Stimulated activated naive CD4-positive, alpha-beta T cell treated with Interleukin-2 at 50 U/mL for 16 hours (primary cell): ENCODE data around the gene MEGF8.

ENCODE experiments used
- DNase-seq: peaks from one replicate; lab custom pipeline; 2025; lab: John Stamatoyannopoulos, UW

The MEGF8 gene

GRCh38 chr19:42306646-42307045 lies 18.8 kb upstream of the MEGF8 start:
- DNase-seq, result no peak

- DNase-seq, result no peak
Measured at GRCh38 chr19:42309686-42310085, 15.7 kb upstream of the MEGF8 start.

- no peak for DNase-seq
Measured at GRCh38 chr19:42311657-42312056, 13.8 kb upstream of the MEGF8 start.

- DNase-seq, result no peak
Measured at GRCh38 chr19:42312370-42312769, 13.1 kb upstream of the MEGF8 start.

GRCh38 chr19:42313096-42313839 lies 12.2 kb upstream of the MEGF8 start, which contains the start of gene TMEM145:
TSS of gene TMEM145 (plus strand) at chr19:42313309. CDS start at chr19:42313377, 68 bp downstream.
- DNase-seq, result peak; percentile 22

- no peak for DNase-seq
Measured at GRCh38 chr19:42313840-42314755, 11.3 kb upstream of the MEGF8 start.

- no peak for DNase-seq
Measured at GRCh38 chr19:42315024-42315423, 10.4 kb upstream of the MEGF8 start.

GRCh38 chr19:42316223-42317211 lies 8.9 kb upstream of the MEGF8 start:
- DNase-seq, result no peak

- DNase-seq, result no peak
Measured at GRCh38 chr19:42317535-42317934, 7.9 kb upstream of the MEGF8 start.

GRCh38 chr19:42322305-42322704 lies 3.1 kb upstream of the MEGF8 start:
- no peak for DNase-seq

GRCh38 chr19:42323473-42323851 lies 2.0 kb upstream of the MEGF8 start:
- DNase-seq, result no peak

- DNase-seq, result peak; percentile 13
Measured at GRCh38 chr19:42323852-42324654, 1.4 kb upstream of the MEGF8 start.

- peak; percentile 5 for DNase-seq
Measured at GRCh38 chr19:42324655-42325307, 654 bp upstream of the MEGF8 start.

- DNase-seq, result no peak
Measured at GRCh38 chr19:42325896-42326771, 699 bp downstream of the MEGF8 start.

GRCh38 chr19:42326969-42327368 lies 1.5 kb downstream of the MEGF8 start:
- DNase-seq, result no peak

GRCh38 chr19:42327381-42327780 lies 1.9 kb downstream of the MEGF8 start:
- DNase-seq, result no peak

- DNase-seq, result no peak
Measured at GRCh38 chr19:42328106-42328505, 2.7 kb downstream of the MEGF8 start.

- DNase-seq, result no peak
Measured at GRCh38 chr19:42328854-42329253, 3.4 kb downstream of the MEGF8 start.

- no peak for DNase-seq
Measured at GRCh38 chr19:42330241-42330711, 4.8 kb downstream of the MEGF8 start.
